HEK293 (cell line): ENCODE measurements around the gene S1PR5.

Experiments used
- CTCF ChIA-PET: fragments of 350-600 bp; formaldehyde crosslinking; extraction: SDS; loops from one replicate; lab custom pipeline; 2021; ENCODE audit warnings: antibody characterized with exemption; lab: Yijun Ruan, JAX
- POLR2A ChIA-PET: fragments of 300-600 bp; formaldehyde crosslinking; extraction: SDS; loops from one replicate; lab custom pipeline; 2020; ENCODE audit warnings: antibody characterized with exemption, inconsistent platforms; lab: Yijun Ruan, JAX
- H3K27ac ChIP-seq: fragments of 200-500 bp; sonication (Bioruptor generic); 2 replicates; pipeline ENCODE4 v1.5.1; 2014; ENCODE audit warnings: low read depth, low read length, control low read depth, inconsistent platforms; ENCODE audit errors: extremely low read depth
- H3K36me3 ChIP-seq, 2 experiments: fragments of 200-500 bp in 1 of 2; sonication (Bioruptor generic) in 1 of 2; 1 replicate in 1 of 2; 2 replicates in 1 of 2; pipeline ENCODE4 v1.5.1; 2014 to 2017; ENCODE audit warnings: inconsistent platforms in 2 of 2, low read length in 2 of 2; ENCODE audit not compliant: control insufficient read depth in 2 of 2, insufficient read depth in 1 of 2
- H3K4me1 ChIP-seq: fragments of 200-500 bp; sonication (Bioruptor generic); 2 replicates; pipeline ENCODE4 v1.5.1; 2014; ENCODE audit warnings: mild to moderate bottlenecking, low read length, inconsistent platforms; ENCODE audit not compliant: control insufficient read depth, insufficient read depth
- H3K4me3 ChIP-seq: 2 replicates; pipeline ENCODE4 v1.5.1; 2011; ENCODE audit warnings: low read depth, mild to moderate bottlenecking, control low read depth, low read length, moderate library complexity
- H3K9me3 ChIP-seq: fragments of 200-500 bp; sonication (Bioruptor generic); 2 replicates; pipeline ENCODE4 v1.5.1; 2014; ENCODE audit warnings: low read depth, low read length, inconsistent platforms; ENCODE audit not compliant: control insufficient read depth, insufficient read depth
- BCL11A ChIP-seq: fragments of 450-650 bp; formaldehyde crosslinking; IDR thresholded peaks from 2 replicates; pipeline ENCODE4 v1.5.1; 2016; ENCODE audit warnings: low read depth, missing biosample characterization, missing genetic modification characterization
- GLIS2 ChIP-seq: fragments of 450-650 bp; formaldehyde crosslinking; IDR thresholded peaks from 2 replicates; pipeline ENCODE4 v1.5.1; 2016; ENCODE audit warnings: missing biosample characterization, missing genetic modification characterization
- KLF16 ChIP-seq: fragments of 450-650 bp; formaldehyde crosslinking; IDR thresholded peaks from 2 replicates; pipeline ENCODE4 v1.5.1; 2017; ENCODE audit warnings: missing biosample characterization, missing genetic modification characterization
- OVOL3 ChIP-seq: fragments of 450-650 bp; formaldehyde crosslinking; IDR thresholded peaks from 2 replicates; pipeline ENCODE4 v1.5.1; 2016; ENCODE audit warnings: missing biosample characterization, missing genetic modification characterization
- PRDM10 ChIP-seq: fragments of 450-650 bp; formaldehyde crosslinking; IDR thresholded peaks from 2 replicates; pipeline ENCODE4 v1.5.1; 2016; ENCODE audit warnings: missing biosample characterization, missing genetic modification characterization
- REST ChIP-seq: fragments of 450-650 bp; formaldehyde crosslinking; IDR thresholded peaks from 2 replicates; pipeline ENCODE4 v1.5.1; 2016; ENCODE audit warnings: missing biosample characterization, missing genetic modification characterization
- ZBTB48 ChIP-seq: fragments of 450-650 bp; formaldehyde crosslinking; IDR thresholded peaks from 2 replicates; pipeline ENCODE4 v1.5.1; 2016; ENCODE audit warnings: missing biosample characterization, missing genetic modification characterization
- ZEB2 ChIP-seq: fragments of 450-650 bp; formaldehyde crosslinking; IDR thresholded peaks from 2 replicates; pipeline ENCODE4 v1.5.1; 2016; ENCODE audit warnings: missing biosample characterization, missing genetic modification characterization
- ZFP3 ChIP-seq: fragments of 450-650 bp; formaldehyde crosslinking; IDR thresholded peaks from 2 replicates; pipeline ENCODE4 v1.5.1; 2016; ENCODE audit warnings: low read depth, missing biosample characterization, missing genetic modification characterization
- ZFP37 ChIP-seq: fragments of 450-650 bp; formaldehyde crosslinking; IDR thresholded peaks from 2 replicates; pipeline ENCODE4 v1.5.1; 2016; ENCODE audit warnings: missing biosample characterization, missing genetic modification characterization
- ZFP41 ChIP-seq: fragments of 450-650 bp; formaldehyde crosslinking; IDR thresholded peaks from 2 replicates; pipeline ENCODE4 v1.5.1; 2016; ENCODE audit warnings: missing biosample characterization, missing genetic modification characterization, borderline replicate concordance
- ZNF112 ChIP-seq: fragments of 450-650 bp; formaldehyde crosslinking; IDR thresholded peaks from 2 replicates; pipeline ENCODE4 v1.5.0; 2017; ENCODE audit warnings: missing biosample characterization, missing genetic modification characterization
- ZNF121 ChIP-seq: fragments of 450-650 bp; formaldehyde crosslinking; IDR thresholded peaks from 2 replicates; pipeline ENCODE4 v1.5.1; 2016; ENCODE audit warnings: missing biosample characterization, missing genetic modification characterization
- ZNF223 ChIP-seq: fragments of 450-650 bp; formaldehyde crosslinking; IDR thresholded peaks from 2 replicates; pipeline ENCODE4 v1.5.1; 2016; ENCODE audit warnings: missing biosample characterization, missing genetic modification characterization
- ZNF341 ChIP-seq: fragments of 450-650 bp; formaldehyde crosslinking; IDR thresholded peaks from 2 replicates; pipeline ENCODE4; 2016; ENCODE audit warnings: low read depth, missing biosample characterization, missing genetic modification characterization
- ZNF350 ChIP-seq: fragments of 450-650 bp; formaldehyde crosslinking; IDR thresholded peaks from 2 replicates; pipeline ENCODE4 v1.5.0; 2017; ENCODE audit warnings: missing biosample characterization, mild to moderate bottlenecking, missing genetic modification characterization
- ZNF433 ChIP-seq: fragments of 450-650 bp; formaldehyde crosslinking; IDR thresholded peaks from 2 replicates; pipeline ENCODE4 v1.5.1; 2016; ENCODE audit warnings: missing biosample characterization, missing genetic modification characterization, low read depth
- ZNF510 ChIP-seq: fragments of 450-650 bp; formaldehyde crosslinking; IDR thresholded peaks from 2 replicates; pipeline ENCODE4 v1.5.1; 2018; ENCODE audit warnings: mild to moderate bottlenecking, missing genetic modification characterization, missing biosample characterization; ENCODE audit not compliant: insufficient replicate concordance
- ZNF549 ChIP-seq: fragments of 450-650 bp; IDR thresholded peaks from 2 replicates; pipeline ENCODE4 v1.5.1; 2018; ENCODE audit warnings: missing biosample characterization, missing genetic modification characterization, mild to moderate bottlenecking, inconsistent platforms, moderate library complexity
- ZNF629 ChIP-seq: fragments of 450-650 bp; formaldehyde crosslinking; IDR thresholded peaks from 2 replicates; pipeline ENCODE4 v1.5.1; 2017; ENCODE audit warnings: missing biosample characterization, missing genetic modification characterization
- ZNF785 ChIP-seq: fragments of 450-650 bp; formaldehyde crosslinking; IDR thresholded peaks from 2 replicates; pipeline ENCODE4 v1.5.1; 2016; ENCODE audit warnings: missing biosample characterization, missing genetic modification characterization
- ZSCAN23 ChIP-seq: fragments of 450-650 bp; formaldehyde crosslinking; IDR thresholded peaks from 2 replicates; pipeline ENCODE4 v1.5.1; 2016; ENCODE audit warnings: missing biosample characterization, missing genetic modification characterization
- ZSCAN30 ChIP-seq: fragments of 450-650 bp; IDR thresholded peaks from 2 replicates; pipeline ENCODE4 v1.5.1; 2018; ENCODE audit warnings: missing biosample characterization, mild to moderate bottlenecking, missing genetic modification characterization, moderate library complexity
- TF ChIP-seq, protein P1 (sequence below): fragments of 450-650 bp; formaldehyde crosslinking; IDR thresholded peaks from 2 replicates; pipeline ENCODE4 v1.5.1; 2016; ENCODE audit warnings: missing biosample characterization, missing genetic modification characterization
- TF ChIP-seq, protein P2 (sequence below): fragments of 450-650 bp; formaldehyde crosslinking; IDR thresholded peaks from 2 replicates; pipeline ENCODE4 v1.5.1; 2016; ENCODE audit warnings: missing biosample characterization, missing genetic modification characterization

Gene S1PR5

GRCh38 chr19:10565028-10565566 lies 47.9 kb upstream of the S1PR5 start (continued):
- TF ChIP-seq, protein P1, sequence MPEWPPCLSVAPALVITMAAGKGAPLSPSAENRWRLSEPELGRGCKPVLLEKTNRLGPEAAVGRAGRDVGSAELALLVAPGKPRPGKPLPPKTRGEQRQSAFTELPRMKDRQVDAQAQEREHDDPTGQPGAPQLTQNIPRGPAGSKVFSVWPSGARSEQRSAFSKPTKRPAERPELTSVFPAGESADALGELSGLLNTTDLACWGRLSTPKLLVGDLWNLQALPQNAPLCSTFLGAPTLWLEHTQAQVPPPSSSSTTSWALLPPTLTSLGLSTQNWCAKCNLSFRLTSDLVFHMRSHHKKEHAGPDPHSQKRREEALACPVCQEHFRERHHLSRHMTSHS: no peak
- TF ChIP-seq GLIS2 (tag by site-specific recombination): peak; percentile 83
- TF ChIP-seq ZEB2 (tag by site-specific recombination): peak; percentile 13; the same call in 1 of the 2 replicates
- no peak for TF ChIP-seq REST
- no peak; the same call in 1 of the 2 replicates for TF ChIP-seq ZNF223 (tag by site-specific recombination)
- TF ChIP-seq ZNF112: no peak
- no peak for TF ChIP-seq ZNF629 (tag by site-specific recombination)
- TF ChIP-seq, protein P2, sequence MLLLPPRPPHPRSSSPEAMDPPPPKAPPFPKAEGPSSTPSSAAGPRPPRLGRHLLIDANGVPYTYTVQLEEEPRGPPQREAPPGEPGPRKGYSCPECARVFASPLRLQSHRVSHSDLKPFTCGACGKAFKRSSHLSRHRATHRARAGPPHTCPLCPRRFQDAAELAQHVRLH (tag by site-specific recombination): no peak
- TF ChIP-seq ZBTB48 (tag by site-specific recombination): peak; percentile 25; the same call in 1 of the 2 replicates
- TF ChIP-seq ZFP41 (tag by site-specific recombination): no peak

- Histone ChIP-seq H3K4me1 (peaks cover 10% of the 10 kb centered on the region), H3K9me3 (no peaks in the 10 kb centered on the region), H3K4me3 (no peak overlapping the region), H3K27ac (no peak overlapping the region), H3K36me3 (peaks cover 22 to 54% of the 10 kb centered on the region in 2 experiments; a peak in 2 of 3 replicates)
- ChIA-PET POLR2A (interaction anchor here (0.6 to 2.1 kb wide), 3 partner anchors 10 to 411 kb away, joined by 4 to 14 read pairs (median 4); no protein-coding TSS in a partner anchor), CTCF (interaction anchor here (0.6 to 1.7 kb wide), 4 partner anchors 10 to 146 kb away, joined by 3 to 4 read pairs (median 4); no protein-coding TSS in a partner anchor)
- TF ChIP-seq ZNF341 (tag by site-specific recombination): no peak
- no peak for TF ChIP-seq OVOL3
- TF ChIP-seq ZNF785: no peak
- no peak for TF ChIP-seq ZFP3 (tag by site-specific recombination)
- TF ChIP-seq ZSCAN23 (tag by site-specific recombination): no peak
- TF ChIP-seq KLF16 (tag by site-specific recombination): no peak
- TF ChIP-seq ZNF121 (tag by site-specific recombination): no peak
- no peak for TF ChIP-seq PRDM10 (tag by site-specific recombination)
- no peak for TF ChIP-seq ZSCAN30 (tag by site-specific recombination)
- TF ChIP-seq ZNF350: no peak
- no peak for TF ChIP-seq ZNF510 (tag by site-specific recombination)
- TF ChIP-seq BCL11A: no peak
- no peak for TF ChIP-seq ZFP37
- no peak for TF ChIP-seq ZNF112
- TF ChIP-seq ZNF549 (tag by site-specific recombination): no peak
- TF ChIP-seq ZNF433 (tag by site-specific recombination): no peak
These were observed 45.4 kb upstream of the S1PR5 start for GRCh38 chr19:10562609-10563008.
